Calu3 (cell line): ENCODE results near the gene MCF2L2. TPM values are rescaled to one million over a fixed set of nuclear protein-coding genes. Genes with fewer than 3 reads are reported as not detected.
"Not testable (repeated sequence)": the region's sequence is repeated elsewhere in the genome, so short reads cannot be mapped to it uniquely, and the experiment has no call there.

ENCODE experiments used
- Bru-seq: library from RNA; stranded (reverse); fragments of 400-500 nt; gene quantifications from one replicate; lab custom pipeline; 2021; lab: Mats Ljungman, UMichigan
- BruChase-seq, 2 experiments: library from RNA; stranded (reverse); fragments of 400-500 nt; gene quantifications; one replicate each; lab custom pipeline; 2021; lab: Mats Ljungman, UMichigan
- BruUV-seq: library from RNA; stranded (reverse); fragments of 400-500 nt; replicated peaks from 2 replicates; lab custom pipeline; 2021; lab: Mats Ljungman, UMichigan
- CTCF ChIA-PET: fragments of 300-600 bp; sonication (Branson Sonifier 250); formaldehyde crosslinking; loops from one replicate; lab custom pipeline; 2022; ENCODE audit warnings: antibody characterized with exemption; lab: Charles Lee
- DNase-seq: peaks from one replicate; pipeline ENCODE4 v3.0.0; 2022
- H3K27ac Mint-ChIP-seq: one replicate; pipeline ENCODE4 v1.8.0; 2022; ENCODE audit warnings: mixed read lengths; ENCODE audit not compliant: unreplicated experiment
- H3K27me3 Mint-ChIP-seq: one replicate; pipeline ENCODE4 v1.8.0; 2022; ENCODE audit warnings: mixed read lengths; ENCODE audit not compliant: unreplicated experiment
- H3K36me3 Mint-ChIP-seq: one replicate; pipeline ENCODE4 v1.8.0; 2022; ENCODE audit warnings: mild to moderate bottlenecking, moderate library complexity, mixed read lengths; ENCODE audit not compliant: insufficient read depth, unreplicated experiment
- H3K4me1 Mint-ChIP-seq: one replicate; pipeline ENCODE4 v1.8.0; 2022; ENCODE audit warnings: mild to moderate bottlenecking, low read depth, mixed read lengths; ENCODE audit not compliant: unreplicated experiment
- H3K4me3 Mint-ChIP-seq: one replicate; pipeline ENCODE4 v1.8.0; 2022; ENCODE audit warnings: mild to moderate bottlenecking, low read depth, moderate library complexity, mixed read lengths; ENCODE audit not compliant: unreplicated experiment
- H3K9me3 Mint-ChIP-seq: one replicate; pipeline ENCODE4 v1.8.0; 2022; ENCODE audit warnings: low read depth, mixed read lengths; ENCODE audit not compliant: unreplicated experiment
- CTCF ChIP-seq: fragments of 200-600 bp; IDR thresholded peaks from one replicate; pipeline ENCODE4 v1.8.0; 2022; ENCODE audit warnings: antibody characterized with exemption; ENCODE audit not compliant: unreplicated experiment
- intact Hi-C: fragments of 100-400 bp; cut with micrococcal nuclease; formaldehyde crosslinking; loops from one replicate; pipeline ENCODE4 v1.10.0; 2022; ENCODE audit not compliant: unreplicated experiment
- long read RNA-seq: library from polyadenylated mRNA; stranded (forward); transcript quantifications from one replicate; pipeline ENCODE4 v2.0.0, GENCODE V29; 2022
- total RNA-seq: library from RNA; stranded (reverse); gene quantifications from 2 replicates; pipeline ENCODE4 v1.2.3, GENCODE V29; 2022

The MCF2L2 gene
- total RNA-seq = 0.27 and 0.35 TPM in 2 replicates
- Bru-seq, nascent RNA = percentile 20 among the genes with signal in this experiment
- percentile 12 among the genes with signal in this experiment for BruChase-seq, experiment 1, labeled RNA remaining after a 6-hour chase
- percentile 14 among the genes with signal in this experiment for BruChase-seq, experiment 2, labeled RNA remaining after a 2-hour chase
- long read RNA-seq, partial matches to known transcripts = 0 of 4 reads
- long read RNA-seq, other reads (novel, unspliced or antisense) = 4 of 4 reads

- CTCF ChIA-PET = interaction anchor here (0.8 to 1.8 kb wide), 4 partner anchors 9 to 456 kb away, joined by 3 to 4 read pairs (median 3); partner anchors contain the start of gene PARL
- BruUV-seq = no TSS peak
- peaks cover 7% of the 10 kb centered on the region for H3K36me3 Mint-ChIP-seq
- H3K27ac Mint-ChIP-seq = no peak within 1 kb of the TSS
- peaks cover 77% of the 10 kb centered on the region for H3K27me3 Mint-ChIP-seq
- H3K4me1 Mint-ChIP-seq = no peaks in the 10 kb centered on the region
- intact Hi-C loops = no loop called here
- peak; percentile 59 for DNase-seq
- H3K4me3 Mint-ChIP-seq = peak within 1 kb of the TSS; percentile 66
- H3K9me3 Mint-ChIP-seq = no peaks in the 10 kb centered on the region
- no peak for TF ChIP-seq CTCF
Measured at GRCh38 chr3:183428447-183429211, at the start of gene MCF2L2. Gene MCF2L2 (minus strand): TSS chr3:183428619. CDS start chr3:183427977, 642 bp downstream.

GRCh38 chr3:183477801-183478456, 49.5 kb upstream of the MCF2L2 start:
- TF ChIP-seq CTCF = no peak
- H3K4me1 Mint-ChIP-seq = no peaks in the 10 kb centered on the region
- no peaks in the 10 kb centered on the region for H3K36me3 Mint-ChIP-seq
- intact Hi-C loops = no loop called here
- no peaks in the 10 kb centered on the region for H3K9me3 Mint-ChIP-seq
- peaks cover 22% of the 10 kb centered on the region for H3K27me3 Mint-ChIP-seq
- BruUV-seq = no TSS peak
- CTCF ChIA-PET = interaction anchor here (1.8 kb wide), 1 partner anchor 10 kb away, joined by 5 read pairs; no protein-coding TSS in a partner anchor
- H3K4me3 Mint-ChIP-seq = no peak overlapping the region
- DNase-seq = no peak
- no peak overlapping the region for H3K27ac Mint-ChIP-seq

- H3K4me1 Mint-ChIP-seq, intact Hi-C loops, H3K27ac Mint-ChIP-seq, H3K9me3 Mint-ChIP-seq, BruUV-seq, DNase-seq, H3K36me3 Mint-ChIP-seq, H3K4me3 Mint-ChIP-seq: not testable (repeated sequence)
- CTCF ChIA-PET = interaction anchor here (1.4 kb wide), 1 partner anchor 85 kb away, joined by 4 read pairs; no protein-coding TSS in a partner anchor
- peaks cover 22% of the 10 kb centered on the region for H3K27me3 Mint-ChIP-seq
Measured at GRCh38 chr3:183475764-183476162, 47.3 kb upstream of the MCF2L2 start.

- Mint-ChIP-seq H3K27me3 (peaks cover 22% of the 10 kb centered on the region), H3K36me3 (no peaks in the 10 kb centered on the region), H3K27ac (no peak overlapping the region), H3K4me1 (no peaks in the 10 kb centered on the region), H3K4me3 (no peak overlapping the region), H3K9me3 (no peaks in the 10 kb centered on the region)
- DNase-seq = no peak
- CTCF ChIA-PET = interaction anchor here (1.4 kb wide), 1 partner anchor 85 kb away, joined by 4 read pairs; no protein-coding TSS in a partner anchor
- intact Hi-C loops = no loop called here
- no TSS peak for BruUV-seq
- TF ChIP-seq CTCF = no peak
Measured at GRCh38 chr3:183475016-183475763, 46.8 kb upstream of the MCF2L2 start.
